ENCODE measurements around the gene KCNQ2.

KCNQ2 gene

DNA sequence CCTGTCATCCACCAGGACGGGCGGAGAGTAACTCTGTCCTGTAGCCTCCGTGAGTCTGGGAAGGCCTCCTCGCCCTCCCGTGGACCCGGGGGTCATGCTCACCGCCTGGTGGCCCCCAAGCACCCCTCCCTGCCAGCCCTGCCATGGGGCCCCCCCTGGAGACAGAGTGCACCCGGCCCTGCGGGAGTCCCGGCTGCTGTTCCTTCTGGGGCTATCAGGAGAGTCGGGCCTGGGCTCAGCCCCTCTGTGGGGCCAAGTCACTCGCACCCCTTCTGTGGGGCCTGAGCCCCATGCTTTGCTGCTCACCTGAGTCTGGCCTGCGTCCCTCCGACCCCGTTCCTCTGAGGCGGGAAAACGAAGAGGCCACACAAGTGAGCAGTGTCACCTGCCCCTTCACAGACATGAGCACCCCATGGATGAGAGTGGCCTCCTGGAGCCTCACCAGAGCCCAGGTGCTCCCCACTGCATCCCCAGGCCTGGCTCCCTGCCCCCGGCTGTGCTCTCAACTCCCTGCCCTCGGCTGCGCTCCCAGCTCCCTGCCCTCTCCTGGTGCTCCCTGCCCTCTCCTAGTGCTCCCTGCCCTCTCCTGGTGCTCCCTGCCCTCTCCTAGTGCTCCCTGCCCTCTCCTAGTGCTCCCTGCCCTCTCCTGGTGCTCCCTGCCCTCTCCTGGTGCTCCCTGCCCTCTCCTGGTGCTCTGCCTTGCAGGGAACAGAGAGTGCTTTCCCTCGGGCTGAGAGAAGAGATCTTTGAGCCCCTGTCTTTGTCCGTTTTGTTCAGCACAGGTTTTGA lies 106.7 kb downstream of the KCNQ2 start:
- TF ChIP-seq, protein P1, sequence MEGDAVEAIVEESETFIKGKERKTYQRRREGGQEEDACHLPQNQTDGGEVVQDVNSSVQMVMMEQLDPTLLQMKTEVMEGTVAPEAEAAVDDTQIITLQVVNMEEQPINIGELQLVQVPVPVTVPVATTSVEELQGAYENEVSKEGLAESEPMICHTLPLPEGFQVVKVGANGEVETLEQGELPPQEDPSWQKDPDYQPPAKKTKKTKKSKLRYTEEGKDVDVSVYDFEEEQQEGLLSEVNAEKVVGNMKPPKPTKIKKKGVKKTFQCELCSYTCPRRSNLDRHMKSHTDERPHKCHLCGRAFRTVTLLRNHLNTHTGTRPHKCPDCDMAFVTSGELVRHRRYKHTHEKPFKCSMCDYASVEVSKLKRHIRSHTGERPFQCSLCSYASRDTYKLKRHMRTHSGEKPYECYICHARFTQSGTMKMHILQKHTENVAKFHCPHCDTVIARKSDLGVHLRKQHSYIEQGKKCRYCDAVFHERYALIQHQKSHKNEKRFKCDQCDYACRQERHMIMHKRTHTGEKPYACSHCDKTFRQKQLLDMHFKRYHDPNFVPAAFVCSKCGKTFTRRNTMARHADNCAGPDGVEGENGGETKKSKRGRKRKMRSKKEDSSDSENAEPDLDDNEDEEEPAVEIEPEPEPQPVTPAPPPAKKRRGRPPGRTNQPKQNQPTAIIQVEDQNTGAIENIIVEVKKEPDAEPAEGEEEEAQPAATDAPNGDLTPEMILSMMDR (conservative IDR thresholded peaks at IDR 0.05; ENCODE audit: control insufficient read depth, insufficient read depth, low read depth, low read length): no peak
- H3K4me3 ChIP-seq (ENCODE audit: control insufficient read depth, low read depth, low read length): no peak overlapping the region
- no peak for DNase-seq (ENCODE audit: low read depth)

DNA sequence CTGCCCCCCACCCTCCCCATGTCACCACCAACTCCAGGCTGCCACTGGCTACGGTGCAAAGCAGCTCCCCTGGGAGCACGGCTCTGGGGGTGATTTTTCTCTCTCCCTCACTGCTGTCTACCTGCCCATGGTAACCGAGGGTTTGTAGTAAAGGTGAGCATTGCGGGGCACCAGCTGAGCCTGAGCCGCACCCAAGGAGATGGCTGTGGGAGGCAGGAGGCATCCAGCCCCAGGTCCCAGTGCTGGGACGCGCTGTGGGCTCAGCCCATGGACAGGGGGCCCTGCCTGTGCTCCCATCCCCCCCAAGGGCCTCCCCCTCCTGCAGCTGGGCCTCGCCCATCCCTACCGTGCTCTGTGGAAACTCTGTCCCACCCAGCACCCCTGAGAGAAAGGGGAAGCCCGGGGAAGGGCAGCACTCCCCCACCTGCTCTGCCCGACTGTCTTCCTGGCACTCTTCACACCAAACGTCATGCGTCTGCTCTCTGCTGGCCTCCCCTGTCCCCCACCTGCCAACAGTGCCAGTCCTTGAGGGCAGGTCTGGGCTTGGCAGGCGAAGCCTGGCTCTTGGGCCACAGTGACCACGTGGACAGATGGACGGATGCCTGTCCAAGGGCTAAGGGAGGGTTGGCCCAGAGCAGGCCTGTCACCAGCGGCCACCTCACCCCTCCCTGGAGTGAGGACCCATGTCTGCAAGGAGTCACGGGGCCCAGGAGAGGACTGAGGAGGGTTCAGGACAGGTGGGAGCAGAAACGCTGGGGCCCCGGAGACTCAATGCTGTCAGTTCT lies 107.5 kb downstream of the KCNQ2 start:
- TF ChIP-seq, protein P1 (conservative IDR thresholded peaks at IDR 0.05; ENCODE audit: control insufficient read depth, insufficient read depth, low read depth, low read length): no peak

DNA sequence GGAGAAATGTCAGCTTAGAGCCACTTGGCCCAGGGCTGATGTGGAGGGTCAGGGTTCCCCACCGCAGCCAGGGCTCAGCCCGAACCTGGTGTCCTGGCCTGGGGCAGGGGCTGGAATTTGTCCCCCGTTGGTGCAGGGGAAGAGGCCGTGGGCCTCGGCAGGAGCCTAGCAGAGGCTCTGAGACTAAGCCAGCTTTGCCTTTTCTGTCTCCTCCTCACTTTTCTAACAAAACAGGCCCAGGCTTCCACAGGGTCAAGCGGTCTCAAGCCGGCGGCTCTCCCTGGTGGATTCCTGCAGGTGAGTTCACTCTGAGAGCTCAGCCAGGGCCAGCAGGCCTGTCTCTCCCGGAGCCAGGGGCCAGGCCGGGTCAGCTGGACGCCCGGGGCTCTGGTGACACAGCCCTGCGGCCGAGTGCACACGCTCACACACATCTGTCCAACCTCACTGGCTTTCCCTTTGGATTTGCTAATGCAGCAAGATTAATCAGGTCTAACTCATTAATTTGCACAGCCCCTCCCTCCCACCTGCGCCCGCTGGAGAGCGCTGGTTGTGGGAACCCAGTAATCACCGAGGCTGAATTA lies 108.4 kb downstream of the KCNQ2 start:
- DNase-seq (ENCODE audit: low read depth): no peak
- TF ChIP-seq, protein P1 (conservative IDR thresholded peaks at IDR 0.05; ENCODE audit: control insufficient read depth, insufficient read depth, low read depth, low read length): no peak
- H3K4me3 ChIP-seq (ENCODE audit: control insufficient read depth, low read depth, low read length): no peak overlapping the region

More for the DNA sequence above, 107.5 kb downstream of the KCNQ2 start:
- DNase-seq (ENCODE audit: low read depth): no peak
- no peak overlapping the region for H3K4me3 ChIP-seq (ENCODE audit: control insufficient read depth, low read depth, low read length)

DNA sequence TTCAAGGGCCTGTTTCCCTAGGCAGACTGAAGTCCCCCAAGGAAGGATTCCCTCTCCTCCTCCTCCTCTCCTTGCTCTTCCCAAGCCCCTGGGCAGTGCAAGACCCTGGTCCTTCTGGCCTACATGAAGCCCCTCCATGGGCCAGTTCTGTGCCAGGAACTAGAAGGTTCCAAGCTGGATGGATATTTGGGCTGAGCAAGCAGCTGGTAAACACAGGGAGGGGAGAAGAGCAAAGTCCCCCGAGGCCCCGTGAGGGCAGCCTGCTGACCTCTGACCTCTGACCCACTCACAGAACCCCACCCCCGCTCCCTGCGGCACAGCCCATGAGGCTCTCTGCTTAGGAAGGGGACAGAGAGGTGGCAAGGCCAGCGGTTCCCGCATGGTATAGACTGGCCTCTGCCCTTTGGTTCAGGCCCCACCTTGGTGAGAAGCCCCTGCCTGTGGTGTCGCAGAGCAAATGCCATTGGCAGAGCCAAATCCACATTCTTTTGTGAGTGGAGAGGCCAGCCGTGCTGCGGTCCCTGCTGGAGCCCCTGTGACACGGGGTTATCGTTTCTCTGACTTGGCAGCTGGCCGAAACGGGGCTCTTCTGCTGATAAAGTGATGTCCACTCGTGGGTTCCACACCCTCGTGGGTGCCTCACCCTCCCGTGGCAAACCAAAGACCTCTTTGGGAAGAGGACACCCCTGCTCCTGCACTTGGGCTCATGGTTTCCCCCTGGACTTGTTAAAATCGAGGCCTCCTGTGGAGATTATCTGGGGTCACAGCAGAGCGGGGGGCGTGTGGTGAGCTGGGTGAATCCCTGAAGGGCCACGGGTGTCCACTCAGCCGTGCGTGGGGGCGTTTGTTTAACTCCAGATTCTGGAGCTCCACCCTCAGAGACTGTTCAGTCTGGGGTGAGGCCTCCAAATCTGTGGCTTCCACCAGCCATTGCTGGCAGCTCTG lies 109.2 kb downstream of the KCNQ2 start:
- no peak overlapping the region for H3K4me3 ChIP-seq (ENCODE audit: control insufficient read depth, low read depth, low read length)
- no peak for DNase-seq (ENCODE audit: low read depth)
- TF ChIP-seq, protein P1 (conservative IDR thresholded peaks at IDR 0.05; ENCODE audit: control insufficient read depth, insufficient read depth, low read depth, low read length): no peak

DNA sequence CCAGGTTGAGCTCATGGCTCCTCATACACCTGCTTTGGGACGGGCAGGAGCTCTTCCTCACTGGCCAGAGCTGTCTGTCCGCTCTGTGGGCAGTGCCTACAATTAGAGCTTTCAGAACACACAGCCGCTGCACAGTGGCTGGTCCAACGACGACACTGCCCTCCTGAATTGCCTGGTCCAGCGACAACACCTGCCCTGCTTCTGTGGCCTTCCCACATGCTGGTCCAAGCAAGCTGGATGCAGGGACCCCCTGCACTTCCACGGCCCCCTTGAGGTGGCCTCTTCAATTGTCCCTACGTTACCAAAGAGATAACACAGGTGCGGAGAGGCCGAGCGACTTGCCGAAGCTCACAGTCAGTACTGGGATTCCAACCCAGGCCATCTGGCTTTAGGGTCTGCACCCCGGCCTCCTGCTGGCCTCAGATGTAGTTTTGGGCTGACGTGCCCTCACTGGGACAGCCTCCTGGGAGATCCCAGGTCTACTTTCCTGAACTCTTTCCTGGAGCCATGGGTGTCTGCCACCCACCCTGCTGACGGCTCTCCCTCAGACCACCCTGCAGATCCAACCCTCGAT lies 109.9 kb downstream of the KCNQ2 start:
- no peak for DNase-seq (ENCODE audit: low read depth)
- no peak overlapping the region for H3K4me3 ChIP-seq (ENCODE audit: control insufficient read depth, low read depth, low read length)
- TF ChIP-seq, protein P1 (conservative IDR thresholded peaks at IDR 0.05; ENCODE audit: control insufficient read depth, insufficient read depth, low read depth, low read length): no peak

Data from fibroblast of mammary gland (primary cell).